ENCODE results near the gene TFAP2E.

GRCh38 chr1:35586808-35587207 lies 13.7 kb downstream of the TFAP2E start:
- TF ChIP-seq CTCF (IDR thresholded peaks at IDR 0.05) (no peak), ZFX (IDR thresholded peaks at IDR 0.05; ENCODE audit: borderline replicate concordance) (no peak)

All from 22Rv1 (cell line).